Measurements from ENCODE around the gene TFE3.

Gene TFE3, protein sequence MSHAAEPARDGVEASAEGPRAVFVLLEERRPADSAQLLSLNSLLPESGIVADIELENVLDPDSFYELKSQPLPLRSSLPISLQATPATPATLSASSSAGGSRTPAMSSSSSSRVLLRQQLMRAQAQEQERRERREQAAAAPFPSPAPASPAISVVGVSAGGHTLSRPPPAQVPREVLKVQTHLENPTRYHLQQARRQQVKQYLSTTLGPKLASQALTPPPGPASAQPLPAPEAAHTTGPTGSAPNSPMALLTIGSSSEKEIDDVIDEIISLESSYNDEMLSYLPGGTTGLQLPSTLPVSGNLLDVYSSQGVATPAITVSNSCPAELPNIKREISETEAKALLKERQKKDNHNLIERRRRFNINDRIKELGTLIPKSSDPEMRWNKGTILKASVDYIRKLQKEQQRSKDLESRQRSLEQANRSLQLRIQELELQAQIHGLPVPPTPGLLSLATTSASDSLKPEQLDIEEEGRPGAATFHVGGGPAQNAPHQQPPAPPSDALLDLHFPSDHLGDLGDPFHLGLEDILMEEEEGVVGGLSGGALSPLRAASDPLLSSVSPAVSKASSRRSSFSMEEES
- total RNA-seq = 50.0 to 60.1 reads per million in 2 donors

DNA sequence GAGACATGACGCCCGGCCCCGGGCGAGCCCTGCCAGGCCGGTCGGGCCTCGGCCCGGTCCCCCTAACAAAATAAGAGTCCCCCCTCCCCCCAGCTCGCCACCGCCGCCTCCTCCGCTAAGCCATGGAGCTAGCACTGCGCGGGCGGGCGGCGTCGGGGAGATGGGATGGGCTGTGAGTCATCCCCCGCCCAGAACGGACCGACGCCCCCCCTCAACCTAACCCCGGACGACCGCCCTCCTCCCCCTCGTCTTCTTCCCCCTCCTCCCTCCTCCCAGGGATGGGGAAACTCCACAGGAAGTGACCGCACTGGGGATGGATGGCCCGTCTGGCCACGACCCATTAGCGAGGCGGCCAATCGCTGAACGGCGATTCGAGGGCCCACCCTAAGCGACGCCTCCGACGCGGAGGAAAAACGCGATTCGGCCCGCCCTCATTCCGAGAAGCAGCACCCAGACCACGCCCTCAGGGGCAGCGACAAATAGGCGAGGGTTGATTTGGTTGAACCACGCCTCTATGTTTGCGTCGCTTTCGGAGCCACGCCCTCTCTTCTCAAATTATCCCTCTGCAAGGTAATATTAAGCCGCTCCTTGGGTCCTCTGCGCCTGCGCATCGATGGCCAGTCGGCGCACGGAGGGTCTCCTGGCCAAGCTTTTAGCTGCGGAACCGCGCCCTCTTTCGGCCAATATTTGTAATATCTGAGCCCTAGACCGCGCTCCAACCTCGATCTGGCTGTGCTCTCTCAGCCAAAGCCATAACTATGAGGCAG is at the start of gene TFE3:
Gene TFE3, minus strand, starts transcription at position 138 of the 767 bp plus-strand sequence. Its CDS starts 131 bp downstream, at position 7.
- peak; percentile 84 for DNase-seq

DNA sequence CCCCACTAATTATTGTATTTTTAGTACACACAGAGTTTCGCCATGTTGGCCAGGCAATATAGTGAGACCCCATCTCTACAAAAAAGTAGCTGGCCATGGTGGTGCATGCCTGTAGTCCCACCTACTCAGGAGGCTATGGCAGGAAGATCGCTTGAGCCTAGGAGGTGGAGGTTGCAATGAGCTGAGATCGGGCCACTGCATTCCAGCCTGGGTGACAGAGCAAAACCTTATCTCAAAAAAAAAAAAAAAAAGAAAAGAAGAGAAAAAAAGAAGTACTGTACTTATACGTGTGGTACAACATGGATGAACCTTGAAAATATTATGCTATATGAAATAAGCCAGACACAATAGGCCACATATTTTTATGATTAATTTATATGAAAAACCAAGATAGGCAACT is 46.4 kb upstream of the TFE3 start:
- no peak for DNase-seq

DNA sequence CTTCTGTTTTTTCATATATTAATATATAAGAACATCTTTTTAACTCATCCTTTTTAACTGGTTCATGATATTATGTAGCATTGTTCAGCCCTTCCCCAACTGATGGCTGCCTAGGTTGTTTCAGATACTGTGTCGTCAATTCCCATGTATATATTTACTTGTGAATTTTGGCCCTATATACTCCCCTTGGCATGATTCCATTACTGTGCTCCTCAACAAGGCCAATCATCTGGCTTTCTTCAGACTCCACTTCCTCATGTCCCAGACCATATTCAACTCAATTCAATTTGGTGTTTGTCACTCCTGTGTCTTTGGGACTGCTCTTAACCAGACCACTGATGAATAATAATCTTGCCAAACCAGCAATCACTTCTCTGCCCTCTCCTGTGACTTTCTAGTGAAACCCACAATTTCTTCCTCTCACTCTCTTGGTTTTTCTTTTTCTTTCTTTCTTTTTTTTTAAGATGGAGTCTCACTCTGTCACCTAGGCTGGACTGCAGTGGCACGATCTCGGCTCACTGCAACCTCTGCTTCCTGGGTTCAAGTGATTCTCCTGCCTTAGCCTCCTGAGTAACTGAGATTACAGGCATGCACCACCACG is 39.2 kb upstream of the TFE3 start:
- no peak for DNase-seq

DNA sequence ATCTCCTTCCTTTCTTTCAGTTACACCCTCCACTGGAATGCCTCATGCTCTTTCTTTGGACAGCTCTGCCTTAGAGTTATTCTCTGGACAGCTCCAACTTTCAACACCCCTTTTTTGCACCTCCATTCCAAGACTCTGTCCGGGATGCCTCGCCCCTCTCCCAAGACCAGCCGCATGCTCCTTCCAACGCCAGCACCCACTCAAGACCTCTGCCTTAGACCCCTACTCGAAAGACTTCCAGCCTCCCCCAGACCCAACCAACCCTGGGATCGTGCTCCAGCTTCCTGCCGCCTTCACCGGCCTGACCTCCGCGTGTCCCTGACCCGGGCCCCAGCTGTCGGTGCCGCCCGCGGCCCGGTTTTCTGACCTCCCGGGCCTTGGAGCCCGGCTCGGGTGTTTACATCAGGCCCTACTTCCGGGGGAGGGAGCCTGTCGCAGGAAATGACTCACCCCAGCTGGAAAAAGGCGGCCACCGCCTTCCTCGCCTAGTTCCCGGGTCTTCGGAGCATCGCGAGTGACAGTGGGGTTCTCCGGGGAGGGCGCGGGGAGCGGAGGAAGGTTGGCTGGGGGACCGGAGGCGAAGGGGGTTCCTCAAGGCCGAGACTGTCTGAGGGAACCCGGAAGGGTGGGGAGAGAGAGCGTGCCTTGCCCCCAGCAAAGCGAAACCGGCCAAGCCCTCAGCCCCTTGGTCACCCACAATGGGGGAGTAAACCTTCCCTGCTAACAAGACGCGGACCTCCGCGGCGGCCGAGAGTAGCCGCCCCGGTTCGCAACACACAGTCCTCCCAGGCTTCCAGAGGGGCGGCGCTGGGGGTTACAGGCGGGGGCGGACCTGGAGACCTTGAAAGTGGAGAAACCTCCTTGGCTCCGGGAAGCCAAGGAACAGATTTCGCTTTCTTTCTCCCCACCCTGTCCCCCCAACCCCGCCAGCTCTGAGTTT is 36.6 kb upstream of the TFE3 start, which contains the start of gene WDR45:
Gene WDR45, minus strand, starts transcription at position 399 of the 940 bp plus-strand sequence. CDS start 1,792 bp downstream, outside the sequence.
- DNase-seq = peak; percentile 56

DNA sequence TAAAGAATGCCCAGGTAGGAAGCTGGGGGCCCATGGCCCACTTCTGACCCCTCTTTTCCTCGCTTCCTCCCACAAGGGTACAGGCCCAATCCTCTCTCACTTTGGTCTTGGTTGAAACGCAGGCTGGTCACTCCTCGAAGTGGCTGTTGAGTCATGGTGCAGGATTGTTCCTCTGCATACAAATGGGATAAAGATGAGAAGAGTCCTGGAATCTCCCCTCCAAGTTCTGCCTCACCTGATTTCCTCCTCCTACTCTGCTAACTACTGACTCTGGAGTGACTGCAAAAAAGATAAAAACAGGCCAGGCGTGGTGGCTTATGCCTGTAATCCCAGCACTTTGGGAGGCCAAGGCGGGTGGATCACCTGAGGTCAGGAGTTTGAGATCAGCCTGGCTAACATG is 34.8 kb upstream of the TFE3 start:
- DNase-seq = no peak

DNA sequence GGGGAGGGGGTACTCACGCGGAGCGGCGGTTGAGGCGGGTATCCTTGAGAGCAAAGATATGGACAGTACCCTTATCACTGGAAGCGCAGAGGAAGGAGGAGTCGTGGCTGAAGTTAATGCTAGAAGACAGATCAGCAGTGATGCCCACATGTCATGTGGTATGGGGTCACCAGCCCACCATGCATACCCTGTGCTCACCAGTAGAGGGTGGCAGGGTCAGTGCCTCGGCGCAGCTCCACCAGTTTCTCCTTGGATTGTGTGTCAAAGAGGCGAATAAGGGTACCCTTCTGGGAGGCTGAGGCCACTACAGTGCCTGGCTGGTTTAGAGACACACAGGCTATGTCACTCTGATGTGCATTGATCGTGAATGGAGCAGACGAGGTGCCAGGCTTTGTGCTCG is 32.2 kb upstream of the TFE3 start:
- no peak for DNase-seq

DNA sequence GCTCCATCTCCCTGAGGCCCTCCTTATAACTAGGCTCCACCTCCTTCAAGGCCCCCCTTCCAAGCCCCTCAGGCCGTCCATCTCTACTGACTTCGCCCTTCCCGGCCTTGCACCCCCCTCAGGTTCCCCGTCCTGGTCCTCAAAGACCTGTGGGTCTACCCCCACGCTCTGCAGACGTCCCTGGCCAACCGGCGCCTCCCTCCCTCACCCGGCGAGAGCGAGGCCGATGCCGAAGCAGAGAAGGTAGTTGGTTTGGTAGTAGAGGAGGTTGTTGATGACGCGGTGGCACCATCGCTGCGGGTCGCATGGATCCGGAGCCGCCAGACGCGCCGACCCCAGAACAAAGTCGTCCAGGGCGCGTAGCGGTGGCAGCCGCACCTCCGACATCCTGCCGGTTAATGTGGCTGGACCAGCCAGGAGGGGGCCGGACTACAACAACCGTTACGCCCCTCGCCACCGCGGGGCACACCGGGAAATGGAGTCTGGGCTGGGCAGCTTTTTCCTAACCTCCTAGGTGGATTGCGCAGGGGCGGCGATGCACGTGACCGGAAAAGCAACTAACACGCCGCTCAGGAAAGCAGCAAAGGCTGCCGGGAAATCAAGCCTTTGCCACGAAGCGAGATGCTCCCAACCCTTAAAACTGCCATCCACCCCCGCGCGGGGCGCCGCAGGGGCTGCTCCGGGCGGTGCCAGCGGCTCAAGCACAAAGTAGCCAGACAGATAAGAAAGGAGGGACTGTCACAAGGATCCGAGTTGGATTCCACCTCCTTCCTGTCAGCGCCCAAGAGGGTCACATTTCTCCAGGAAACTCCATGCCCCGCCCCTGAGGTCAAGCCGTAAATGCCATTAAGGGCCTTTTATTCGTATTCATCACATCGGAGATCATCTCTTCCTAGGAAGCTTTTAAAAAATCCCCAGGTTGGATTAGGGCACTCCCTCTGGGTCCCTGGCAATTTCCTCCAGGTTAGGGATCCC is 30.7 kb upstream of the TFE3 start, which contains the start of gene PRAF2:
Gene PRAF2, minus strand, starts transcription at position 402 of the 975 bp plus-strand sequence. Its CDS starts 15 bp downstream, at position 387.
- DNase-seq = peak; percentile 76

DNA sequence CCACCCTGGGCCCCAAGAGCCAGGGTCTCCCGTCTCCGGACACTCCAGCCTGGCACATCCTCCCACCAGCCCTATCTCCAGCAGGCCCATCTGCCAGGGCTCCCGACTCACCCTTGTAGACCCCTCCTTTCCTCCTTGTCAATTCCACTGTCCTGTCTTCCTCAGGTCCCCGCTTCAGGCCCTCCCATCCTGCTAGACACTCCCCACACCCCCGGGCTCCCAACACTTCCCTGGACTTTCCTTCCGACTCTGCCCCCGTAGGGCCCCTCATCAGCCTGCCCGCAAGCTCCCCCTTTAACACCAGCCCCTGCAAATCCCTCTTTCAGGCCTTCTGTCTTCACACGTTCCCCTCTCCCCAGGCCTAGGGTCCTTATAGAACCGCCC is 29.5 kb upstream of the TFE3 start:
- no peak for DNase-seq

DNA sequence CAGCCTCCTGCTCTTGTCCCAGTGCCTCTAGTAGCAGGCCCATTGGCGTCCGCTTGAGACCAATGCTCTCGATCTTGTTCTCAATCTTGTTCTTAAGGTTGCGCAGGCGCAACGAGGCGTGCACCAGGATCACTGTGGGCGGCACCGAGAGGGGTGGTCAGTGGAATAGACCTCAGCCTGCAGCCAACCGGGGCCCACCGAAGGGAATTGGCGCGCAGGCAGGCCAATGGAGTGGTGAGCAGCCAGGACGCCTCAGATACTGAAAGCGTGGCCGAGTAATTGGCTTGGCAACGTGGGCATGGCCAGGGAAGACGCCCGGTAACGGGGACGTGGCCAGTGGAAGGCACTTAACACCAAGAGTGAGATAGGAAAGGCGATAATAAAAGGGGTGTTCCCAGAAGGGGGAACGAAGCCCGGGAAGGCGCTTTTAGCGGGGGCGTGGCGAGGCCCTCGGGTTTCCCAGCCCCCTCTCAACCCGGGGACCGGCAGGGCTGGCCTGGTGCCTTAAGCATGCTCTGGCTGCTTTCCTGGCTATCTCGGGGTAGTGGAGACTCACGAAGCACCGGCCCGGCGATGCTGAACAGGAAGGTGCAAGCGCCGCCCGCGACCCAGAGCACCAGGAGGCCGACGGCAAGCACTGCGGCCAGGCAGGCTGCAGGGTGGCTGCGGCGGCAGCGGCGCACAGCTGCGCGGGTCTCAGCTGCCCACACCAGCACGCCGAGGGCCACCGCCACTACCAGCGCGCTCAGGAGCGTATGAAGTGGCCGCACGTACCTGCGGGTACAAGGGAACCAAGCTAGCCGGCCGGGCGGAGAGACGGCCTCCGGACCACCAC is 28.9 kb upstream of the TFE3 start:
- DNase-seq = no peak

DNA sequence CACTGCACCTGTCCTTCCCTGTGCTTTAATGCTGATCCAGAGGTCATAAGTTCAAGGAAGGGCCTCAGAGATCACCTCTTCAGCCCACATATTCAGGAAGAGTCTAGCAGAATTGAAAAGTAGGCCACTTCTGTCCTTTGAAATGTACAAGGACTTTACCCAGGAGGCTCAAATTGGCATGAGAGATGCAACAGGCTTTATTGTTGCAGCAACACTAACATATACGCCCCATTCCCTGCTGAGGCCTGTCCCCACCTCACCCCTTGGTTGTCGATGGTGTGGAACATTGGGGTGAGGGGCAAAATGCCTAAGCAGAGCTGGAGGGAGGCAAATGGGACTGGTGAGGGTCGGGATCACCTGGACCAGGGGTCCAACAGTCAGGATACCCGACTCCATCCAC is 27.8 kb upstream of the TFE3 start:
- no peak for DNase-seq

DNA sequence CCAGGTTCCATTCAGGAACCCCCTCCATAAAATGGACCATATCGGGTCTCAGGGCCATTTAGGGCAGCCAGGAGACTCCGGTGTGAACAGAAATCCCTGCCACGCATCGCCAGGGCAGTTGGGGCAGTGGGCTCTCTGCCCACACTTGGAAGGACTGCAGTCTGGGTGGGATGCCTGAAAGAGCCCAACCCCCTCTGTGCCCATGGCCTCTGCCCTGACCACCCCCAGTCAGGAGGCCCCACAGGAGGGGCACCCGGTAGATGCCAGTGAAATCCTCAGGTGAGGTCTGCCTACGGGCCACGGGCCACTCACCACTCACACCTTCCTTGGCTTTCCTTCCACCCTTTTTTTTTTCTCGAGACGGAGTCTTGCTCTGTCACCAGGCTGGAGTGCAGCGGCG is 25.9 kb upstream of the TFE3 start:
- no peak for DNase-seq

DNA sequence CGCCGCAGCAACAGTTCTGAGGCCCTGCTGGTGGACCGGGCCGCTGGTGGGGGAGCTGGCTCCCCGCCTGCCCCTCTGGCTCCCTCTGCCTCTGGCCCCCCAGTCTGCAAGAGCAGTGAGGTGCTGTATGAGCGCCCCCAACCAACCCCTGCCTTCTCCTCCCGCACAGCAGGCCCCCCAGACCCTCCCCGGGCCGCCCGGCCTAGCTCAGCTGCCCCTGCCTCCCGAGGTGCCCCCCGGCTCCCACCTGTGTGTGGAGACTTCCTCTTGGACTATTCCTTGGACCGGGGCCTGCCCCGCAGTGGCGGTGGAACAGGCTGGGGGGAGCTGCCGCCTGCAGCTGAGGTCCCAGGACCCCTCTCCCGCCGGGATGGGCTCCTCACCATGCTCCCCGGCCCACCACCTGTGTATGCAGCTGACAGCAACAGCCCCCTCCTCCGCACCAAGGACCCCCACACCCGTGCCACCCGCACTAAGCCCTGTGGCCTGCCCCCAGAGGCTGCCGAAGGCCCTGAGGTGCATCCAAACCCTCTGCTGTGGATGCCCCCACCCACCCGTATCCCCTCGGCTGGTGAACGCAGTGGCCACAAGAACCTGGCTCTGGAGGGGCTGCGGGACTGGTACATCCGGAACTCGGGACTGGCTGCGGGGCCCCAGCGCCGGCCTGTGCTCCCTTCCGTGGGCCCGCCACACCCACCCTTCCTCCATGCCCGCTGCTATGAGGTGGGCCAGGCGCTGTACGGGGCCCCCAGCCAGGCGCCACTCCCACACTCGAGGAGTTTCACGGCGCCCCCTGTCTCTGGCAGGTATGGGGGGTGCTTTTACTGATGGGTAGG is 24.3 kb upstream of the TFE3 start:
- DNase-seq = no peak

DNA sequence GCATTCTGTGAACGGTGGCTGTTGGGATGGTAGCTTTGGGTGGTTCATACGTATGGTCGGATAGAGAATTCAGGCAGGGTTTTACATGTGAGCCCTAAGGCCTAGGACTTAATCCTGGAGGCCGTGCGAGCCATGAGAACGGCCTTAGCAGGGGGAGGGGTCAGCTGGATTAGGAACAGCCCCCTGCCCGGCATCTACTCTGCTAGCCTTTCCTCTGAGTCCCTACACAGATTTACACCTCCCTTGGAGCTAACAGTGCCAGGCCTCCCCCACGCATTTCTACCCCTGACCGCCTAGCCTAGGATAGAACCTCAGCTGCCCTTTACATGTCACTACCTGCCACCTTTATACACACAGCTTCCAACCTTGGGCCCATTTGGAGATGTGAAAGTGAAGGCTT is 23.5 kb upstream of the TFE3 start:
- DNase-seq = no peak

DNA sequence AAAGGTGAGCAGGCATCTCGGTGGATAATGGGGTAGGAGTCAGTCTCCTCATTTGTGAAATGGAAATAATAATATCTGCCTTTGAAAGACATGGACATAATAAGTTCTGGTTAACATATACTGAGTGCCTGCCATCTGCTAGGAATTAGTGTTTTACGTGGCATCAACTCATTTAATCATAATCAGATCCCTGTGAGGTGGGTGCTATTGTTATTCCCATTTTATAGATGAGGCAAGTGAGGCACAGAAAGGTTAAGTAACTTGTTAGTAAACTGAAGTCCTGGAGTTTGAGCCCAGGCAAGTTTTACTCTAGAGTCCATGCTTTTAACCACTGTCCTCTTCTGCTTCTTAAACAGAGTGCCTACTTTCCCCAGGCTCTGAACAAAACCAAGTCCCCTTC is 23.1 kb upstream of the TFE3 start:
- DNase-seq = no peak

DNA sequence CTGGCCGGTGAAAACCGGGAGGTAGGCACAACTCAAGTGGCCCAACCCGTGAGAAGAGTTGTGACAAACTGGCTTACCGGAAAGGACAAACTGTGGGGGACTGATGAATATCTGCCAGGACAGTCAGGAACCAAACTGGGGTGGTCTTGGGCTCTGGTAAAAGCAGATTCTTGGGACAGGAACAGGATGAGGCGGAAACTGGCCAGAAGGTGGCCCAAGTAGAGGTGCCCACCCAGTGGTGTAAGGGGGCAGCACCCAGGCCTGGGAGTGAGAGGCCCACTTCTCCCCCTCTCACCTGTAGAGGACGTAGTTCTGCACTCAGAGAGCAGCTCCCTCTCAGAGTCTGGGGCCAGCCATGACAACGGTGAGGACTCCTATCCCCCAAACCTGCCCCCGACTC is 21.6 kb upstream of the TFE3 start:
- DNase-seq = no peak

DNA sequence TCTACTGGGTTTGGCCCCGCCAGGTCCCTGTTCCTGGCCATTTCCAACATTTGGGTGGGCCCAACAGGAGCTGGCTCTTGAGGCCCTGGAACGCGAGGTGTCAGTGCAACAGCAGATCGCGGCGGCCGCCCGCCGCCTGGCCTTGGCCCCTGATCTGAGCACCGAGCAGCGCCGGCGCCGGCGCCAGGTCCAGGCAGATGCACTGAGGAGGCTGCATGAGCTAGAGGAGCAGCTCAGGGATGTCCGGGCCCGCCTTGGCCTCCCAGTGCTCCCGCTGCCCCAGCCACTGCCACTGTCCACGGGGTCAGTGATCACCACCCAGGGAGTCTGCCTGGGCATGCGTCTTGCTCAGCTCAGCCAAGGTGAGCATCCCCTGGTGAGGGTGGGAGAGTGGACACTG is 21.1 kb upstream of the TFE3 start:
- no peak for DNase-seq

DNA sequence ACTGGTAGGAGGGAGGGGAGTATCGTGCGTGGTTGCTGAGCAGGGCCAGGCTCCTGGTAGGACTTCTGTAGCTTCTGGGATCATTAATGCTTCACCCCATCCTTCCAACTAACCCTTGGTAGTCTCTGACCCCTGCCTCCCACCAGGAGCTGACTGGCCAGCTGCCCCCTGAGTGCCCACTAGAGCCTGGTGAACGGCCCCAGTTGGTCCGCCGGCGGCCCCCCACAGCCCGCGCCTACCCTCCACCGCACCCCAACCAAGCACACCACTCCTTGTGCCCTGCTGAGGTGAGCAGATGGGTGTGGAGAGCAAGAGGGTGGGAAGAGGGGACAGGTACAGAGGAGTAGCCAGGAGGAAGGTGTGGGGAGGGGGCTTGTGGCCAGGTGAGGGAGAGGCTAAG is 20.6 kb upstream of the TFE3 start:
- no peak for DNase-seq

DNA sequence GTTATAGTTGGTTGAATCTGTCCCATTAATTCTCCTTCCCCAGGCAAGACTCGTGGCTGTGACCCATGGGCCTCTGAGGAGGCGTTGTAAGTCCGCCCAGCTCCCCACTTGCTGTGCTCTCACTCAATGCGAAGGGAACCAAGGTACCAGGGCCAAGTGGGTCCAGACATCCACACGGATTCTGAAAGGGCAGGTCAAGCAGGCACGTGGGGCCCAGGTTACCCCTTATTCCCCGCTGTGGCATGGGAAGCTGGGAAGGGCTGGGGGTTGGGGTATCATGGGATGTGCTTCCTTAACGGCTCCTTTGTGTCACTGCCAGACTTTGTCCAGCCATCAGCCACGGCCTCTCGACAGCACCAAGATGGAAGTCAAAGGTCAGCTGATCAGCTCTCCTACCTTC is 18.8 kb upstream of the TFE3 start:
- DNase-seq = no peak

DNA sequence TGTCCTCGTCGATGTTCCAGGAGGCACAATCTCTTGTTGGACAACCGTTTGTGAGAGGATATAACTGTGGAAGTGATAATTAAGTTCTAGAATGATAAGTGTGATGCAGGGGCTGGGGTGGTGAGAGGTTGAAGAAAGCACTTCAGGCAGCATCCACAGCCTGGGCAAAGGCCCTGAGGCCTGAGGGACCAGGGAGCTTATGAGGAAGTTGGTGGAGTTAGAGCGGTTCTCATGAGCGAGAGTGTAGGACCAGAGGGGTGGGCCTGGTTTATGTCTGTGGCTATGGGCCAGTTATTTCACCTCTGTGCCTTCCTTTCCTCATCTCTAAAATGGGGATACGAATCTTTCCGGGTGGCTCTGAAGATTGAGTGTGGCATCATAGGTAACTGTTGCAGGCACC is 18.3 kb upstream of the TFE3 start:
- DNase-seq = no peak

Measured in T-helper 9 cell (primary cell).